ENCODE results near the gene CCNF. TPM values are rescaled to one million over a fixed set of nuclear protein-coding genes. Genes with fewer than 3 reads are reported as not detected.
A peak's percentile ranks its signal among the peaks of the same experiment; 100 is the strongest.

Gene CCNF
- total and polyA plus RNA-seq, 2 of the 8 experiments (the other 6 are each of a cell fraction or from before 2014, with no cell fraction given), result 15.4 to 54.3 TPM

DNA sequence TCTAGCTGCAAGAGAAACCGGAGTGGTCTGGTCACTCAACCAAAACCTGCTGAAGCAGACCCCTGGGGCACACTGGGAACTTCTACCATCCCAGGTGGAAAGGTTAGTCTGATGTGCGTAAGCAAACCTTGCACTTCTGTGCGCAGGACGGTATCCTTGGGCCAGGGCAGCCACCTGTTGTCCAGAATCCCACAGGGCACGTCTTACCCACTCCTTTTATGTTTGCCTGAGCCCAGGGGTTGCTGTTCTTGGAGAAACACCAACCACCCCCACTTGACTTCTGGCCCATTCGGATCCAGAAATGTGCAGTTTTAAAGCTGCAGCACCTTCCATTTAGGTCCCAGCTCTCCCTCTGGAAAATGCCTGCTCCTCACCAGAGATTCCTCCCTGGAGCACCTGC lies 64.4 kb downstream of the CCNF start:
- H3K9ac ChIP-seq (replicated peaks in 1 of 4; ENCODE audit: extremely low read depth in 1 of 4, low read depth in 3 of 4, low read length in 3 of 4), result no peak overlapping the region
- DNase-seq (ENCODE audit: low read depth in 1 of 2, low spot score in 2 of 2) (no peak), FAIRE-seq (no peak)
- H3K4me1 ChIP-seq (replicated peaks in 1 of 4; ENCODE audit: control insufficient read depth in 3 of 4, insufficient read depth in 4 of 4, low read length in 3 of 4), result no peaks in the 10 kb centered on the region
- no peaks in the 10 kb centered on the region for H3K9me3 ChIP-seq (ENCODE audit: insufficient read depth in 2 of 2, low read depth in 1 of 2, low read length in 1 of 2)
- 0 out of 2 replicates have a peak overlapping the region, but pooled peaks have one; percentile 60 for H2BK12ac ChIP-seq (ENCODE audit: low read depth, low read length)
- H2BK15ac ChIP-seq (ENCODE audit: low read length), result no peak overlapping the region
- H2AK5ac ChIP-seq (ENCODE audit: low read depth, low read length), result no peak overlapping the region
- H2AFZ ChIP-seq (ENCODE audit: low read length), result no peak overlapping the region
- no peak overlapping the region; the same call in 1 of the 2 replicates for H4K8ac ChIP-seq (ENCODE audit: extremely low read depth, insufficient read depth, low read length)
- H4K91ac ChIP-seq (replicated peaks; ENCODE audit: insufficient read length, low read length), result no peak overlapping the region
- H3K4me2 ChIP-seq (ENCODE audit: insufficient read depth in 1 of 2, low read depth in 2 of 2, low read length in 2 of 2), result no peak overlapping the region
- 94% methylated on average over 6 of the region's 6 CpGs; no CpG with 5 or more reads in 1 of the 2 experiments for WGBS, 2 experiments (ENCODE audit: extremely low coverage in 1 of 2, insufficient coverage in 1 of 2, insufficient read length in 1 of 2, insufficient replicate concordance in 2 of 2, low coverage in 1 of 2, low lambda C conversion rate in 2 of 2, missing lambda C conversion rate in 1 of 2)
- no peaks in the 10 kb centered on the region for H3K27me3 ChIP-seq (replicated peaks in 1 of 4; ENCODE audit: control insufficient read depth in 3 of 4, extremely low read depth in 1 of 4, insufficient read depth in 3 of 4, low read length in 3 of 4)
- H4K5ac ChIP-seq (ENCODE audit: insufficient read length, low read depth, low read length), result no peak overlapping the region
- no peak overlapping the region for H3K23ac ChIP-seq (ENCODE audit: insufficient read length)
- POLR2A ChIA-PET (ENCODE audit: partially characterized antibody), result interaction anchor here (0.7 to 1.3 kb wide), 3 partner anchors 9 to 46 kb away, joined by 3 to 4 read pairs (median 3); no protein-coding TSS in a partner anchor
- H3K79me2 ChIP-seq (ENCODE audit: control insufficient read depth in 1 of 2, insufficient read depth in 2 of 2, low read length in 2 of 2), result 0 out of 4 replicates have a peak, but pooled peaks cover 0 to 2% of the 10 kb centered on the region in 2 experiments
- no peak overlapping the region for H2BK120ac ChIP-seq (replicated peaks; ENCODE audit: low read depth, low read length)
- H3K14ac ChIP-seq (ENCODE audit: insufficient read length), result no peak overlapping the region
- no peaks in the 10 kb centered on the region for H3K23me2 ChIP-seq (ENCODE audit: low read depth, low read length)
- H3K79me1 ChIP-seq (ENCODE audit: low read depth, low read length), result peaks cover 2% of the 10 kb centered on the region; the same call in 1 of the 2 replicates
- H4K20me1 ChIP-seq (replicated peaks in 1 of 2; ENCODE audit: control insufficient read depth in 1 of 2, insufficient read depth in 2 of 2, low read length in 2 of 2), result peaks cover 0 to 11% of the 10 kb centered on the region in 2 experiments
- no peak overlapping the region for H3K18ac ChIP-seq (ENCODE audit: extremely low read depth, low read length)
- no peak overlapping the region for H3K27ac ChIP-seq (ENCODE audit: low read depth, low read length)
- H3K36me3 ChIP-seq (ENCODE audit: control insufficient read depth in 2 of 4, insufficient read depth in 4 of 4, low read length in 3 of 4), result peaks cover 0 to 15% (median 4%) of the 10 kb centered on the region in 4 experiments; a peak in 4 of 8 replicates
- no peak overlapping the region for H2BK5ac ChIP-seq (ENCODE audit: low read depth, low read length)
- no peak overlapping the region for H2BK20ac ChIP-seq (ENCODE audit: low read length)
- H3K4me3 ChIP-seq (ENCODE audit: extremely low read depth in 1 of 4, insufficient read depth in 2 of 4, low read depth in 3 of 4, low read length in 4 of 4), result no peak overlapping the region
- no peak overlapping the region for H3K56ac ChIP-seq (replicated peaks; ENCODE audit: insufficient read length, low read depth, low read length)
- H3K4ac ChIP-seq (replicated peaks; ENCODE audit: insufficient read length, low read depth, low read length), result no peak overlapping the region
- CTCF ChIA-PET (ENCODE audit: partially characterized antibody), result interaction anchor here (0.8 to 1.6 kb wide), 2 partner anchors 10 to 214 kb away, joined by 3 to 5 read pairs; no protein-coding TSS in a partner anchor
- TF ChIP-seq RAD21 (IDR thresholded peaks at IDR 0.05 in 1 of 2, conservative IDR thresholded peaks at IDR 0.05 in 1 of 2; ENCODE audit: low read depth in 2 of 2, low read length in 2 of 2), result no peak
- no peak for TF ChIP-seq GTF2F1 (IDR thresholded peaks at IDR 0.05; ENCODE audit: borderline replicate concordance, low read depth, low read length)
- no peak for TF ChIP-seq SUZ12 (IDR thresholded peaks at IDR 0.05; ENCODE audit: low read length)
- TF ChIP-seq CBX5 (IDR thresholded peaks at IDR 0.05; ENCODE audit: low read depth, low read length), result no peak
- no peak for TF ChIP-seq HDAC2 (IDR thresholded peaks at IDR 0.05; ENCODE audit: borderline replicate concordance in 1 of 2, low read depth in 2 of 2, low read length in 2 of 2)
- TF ChIP-seq SIN3A (conservative IDR thresholded peaks at IDR 0.05 in 1 of 2, IDR thresholded peaks at IDR 0.05 in 1 of 2; ENCODE audit: low read depth in 1 of 2, low read length in 2 of 2), result no peak
- no peak for TF ChIP-seq NRF1 (IDR thresholded peaks at IDR 0.05; ENCODE audit: low read depth, low read length)
- no peak for TF ChIP-seq JUN (IDR thresholded peaks at IDR 0.05; ENCODE audit: low read depth, low read length)
- no peak for TF ChIP-seq RXRA (IDR thresholded peaks at IDR 0.05; ENCODE audit: insufficient read depth, low read depth, low read length)
